Ascending aorta (tissue), 2 donors: ENCODE results near the gene TNFRSF8. TPM values are rescaled to one million over a fixed set of nuclear protein-coding genes. Genes with fewer than 3 reads are reported as not detected.

Experiments
- DNase-seq, 2 donors: peaks; one replicate each; pipeline ENCODE4 v3.0.0-alpha.2; 2019; ENCODE audit warnings: low spot score in 2 of 2
- H3K27ac ChIP-seq, 2 donors: fragments of 200-600 bp; sonication (generic); one replicate each; pipeline ENCODE4 v1.5.1; 2016 to 2017; ENCODE audit warnings: mild to moderate bottlenecking in 1 of 2
- H3K27me3 ChIP-seq: fragments of 200-600 bp; sonication (generic); one replicate; pipeline ENCODE4 v1.5.1; 2017
- H3K36me3 ChIP-seq, 2 donors: fragments of 200-600 bp; sonication (generic); one replicate each; pipeline ENCODE4 v1.5.1; 2016
- H3K4me1 ChIP-seq, 2 donors: fragments of 200-600 bp; sonication (generic); one replicate each; pipeline ENCODE4 v1.5.1; 2016 to 2017; ENCODE audit warnings: mild to moderate bottlenecking in 1 of 2
- H3K4me3 ChIP-seq, 2 donors: fragments of 200-600 bp; sonication (generic); one replicate each; pipeline ENCODE4 v1.5.1; 2016 to 2017; ENCODE audit warnings: mild to moderate bottlenecking in 1 of 2
- H3K9me3 ChIP-seq, 2 donors: fragments of 200-600 bp; sonication (generic); one replicate each; pipeline ENCODE4 v1.5.1; 2016
- CTCF ChIP-seq, 3 experiments: fragments of 200-600 bp in 2 of 3; fragments of 450-650 bp in 1 of 3; sonication (generic) in 2 of 3; IDR thresholded peaks; one replicate each; pipeline ENCODE4 v1.5.1; 2016 to 2019; ENCODE audit warnings: antibody characterized with exemption in 3 of 3, mild to moderate bottlenecking in 1 of 3, moderate library complexity in 1 of 3
- intact Hi-C: fragments of 100-400 bp; cut with DNase I; formaldehyde crosslinking; loops from one replicate; pipeline ENCODE4 v1.15.1; 2023
- total RNA-seq: library from RNA; depleted of rRNA; stranded (reverse); fragments of >200 nt; gene quantifications from one replicate; pipeline ENCODE4 v1.1.0, GENCODE V29; 2016

Gene TNFRSF8
- total RNA-seq, 1 donor from 2014 or later: 22.8 TPM

- no peak overlapping the region for H3K27ac ChIP-seq
Observed at GRCh38 chr1:12082988-12083387, 19.9 kb downstream of the TNFRSF8 start.

GRCh38 chr1:12083766-12084165, 20.7 kb downstream of the TNFRSF8 start:
- intact Hi-C loops: no loop called here
- Histone ChIP-seq H3K36me3 (no peaks in the 10 kb centered on the region), H3K4me3 (no peak overlapping the region), H3K4me1 (no peaks in the 10 kb centered on the region), H3K27ac (no peak overlapping the region), H3K27me3 (no peaks in the 10 kb centered on the region), H3K9me3 (no peaks in the 10 kb centered on the region)
- DNase-seq: no peak
- TF ChIP-seq CTCF (IDR thresholded peaks at IDR 0.05): no peak

More at GRCh38 chr1:12082988-12083387, 19.9 kb downstream of the TNFRSF8 start:
- Histone ChIP-seq H3K36me3 (no peaks in the 10 kb centered on the region), H3K27me3 (no peaks in the 10 kb centered on the region), H3K4me1 (no peaks in the 10 kb centered on the region), H3K9me3 (no peaks in the 10 kb centered on the region), H3K4me3 (no peak overlapping the region)
- no peak for TF ChIP-seq CTCF (IDR thresholded peaks at IDR 0.05)
- DNase-seq: no peak
- intact Hi-C loops: no loop called here

- Histone ChIP-seq H3K27me3 (no peaks in the 10 kb centered on the region), H3K9me3 (no peaks in the 10 kb centered on the region), H3K4me1 (no peaks in the 10 kb centered on the region), H3K36me3 (no peaks in the 10 kb centered on the region), H3K4me3 (no peak overlapping the region), H3K27ac (no peak overlapping the region)
- intact Hi-C loops: no loop called here
- no peak for DNase-seq
- no peak for TF ChIP-seq CTCF (IDR thresholded peaks at IDR 0.05)
Observed at GRCh38 chr1:12085643-12086260, 22.6 kb downstream of the TNFRSF8 start.

GRCh38 chr1:12087797-12088314, 24.8 kb downstream of the TNFRSF8 start:
- intact Hi-C loops: no loop called here
- Histone ChIP-seq H3K27me3 (no peaks in the 10 kb centered on the region), H3K9me3 (no peaks in the 10 kb centered on the region), H3K36me3 (no peaks in the 10 kb centered on the region), H3K27ac (no peak overlapping the region), H3K4me3 (no peak overlapping the region), H3K4me1 (no peaks in the 10 kb centered on the region)
- TF ChIP-seq CTCF (IDR thresholded peaks at IDR 0.05): no peak
- DNase-seq: no peak

- DNase-seq: no peak
- no peaks in the 10 kb centered on the region for H3K36me3 ChIP-seq
Observed at GRCh38 chr1:12088607-12089006, 25.5 kb downstream of the TNFRSF8 start.

More at GRCh38 chr1:12088607-12089006, 25.5 kb downstream of the TNFRSF8 start:
- no peak for TF ChIP-seq CTCF (IDR thresholded peaks at IDR 0.05)
- H3K9me3 ChIP-seq: no peaks in the 10 kb centered on the region
- H3K27ac ChIP-seq: no peak overlapping the region
- no peaks in the 10 kb centered on the region for H3K27me3 ChIP-seq
- H3K4me1 ChIP-seq: no peaks in the 10 kb centered on the region
- intact Hi-C loops: no loop called here
- H3K4me3 ChIP-seq: no peak overlapping the region
